Measurements from ENCODE around the gene LZTS3.

- TF ChIP-seq CTCF (IDR thresholded peaks at IDR 0.05; ENCODE audit: low read depth, low read length, poor library complexity, severe bottlenecking) = no peak
- TF ChIP-seq EZH2phosphoT487 (IDR thresholded peaks at IDR 0.05; ENCODE audit: borderline replicate concordance, low read length) = no peak
Observed at GRCh38 chr20:3181270-3181669, 7.9 kb upstream of the LZTS3 start.

Data from DOHH2 (cell line).